HG03095 (cell line): Measurements from ENCODE around the gene MELTF.

ENCODE experiments used
- ATAC-seq: cut with Tn5 transposase; IDR thresholded peaks from one replicate; pipeline ENCODE4 v1.9.1; 2021; ENCODE audit warnings: moderate library complexity; ENCODE audit not compliant: unreplicated experiment

The MELTF gene

GRCh38 chr3:197010556-197011351 lies 18.9 kb downstream of the MELTF start:
- no peak for ATAC-seq

DNA sequence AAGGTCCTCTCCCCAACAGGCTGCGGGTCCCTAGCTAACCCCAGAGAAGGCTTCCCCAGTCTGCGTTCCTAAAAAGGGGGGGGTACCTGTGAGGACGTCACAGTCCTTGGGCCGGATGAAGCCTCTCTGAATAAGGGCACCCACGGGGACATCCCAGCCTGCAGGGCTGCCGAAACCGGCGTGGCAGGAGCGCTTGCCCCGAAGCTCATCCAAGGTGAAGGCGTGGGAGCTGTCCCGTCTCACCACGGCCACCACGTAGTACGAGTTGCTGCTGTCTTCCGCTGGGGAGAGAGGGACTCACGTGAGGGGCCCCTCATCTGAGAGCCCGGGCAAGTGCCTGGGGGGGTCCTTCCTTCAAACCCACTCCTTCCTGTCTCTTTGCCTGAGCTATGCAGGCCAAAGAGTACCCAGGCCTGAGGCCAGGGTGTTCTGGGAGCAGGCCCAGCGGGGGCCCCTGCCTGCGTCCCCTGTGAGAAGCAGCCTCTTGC lies 20.0 kb downstream of the MELTF start:
- ATAC-seq: no peak

DNA sequence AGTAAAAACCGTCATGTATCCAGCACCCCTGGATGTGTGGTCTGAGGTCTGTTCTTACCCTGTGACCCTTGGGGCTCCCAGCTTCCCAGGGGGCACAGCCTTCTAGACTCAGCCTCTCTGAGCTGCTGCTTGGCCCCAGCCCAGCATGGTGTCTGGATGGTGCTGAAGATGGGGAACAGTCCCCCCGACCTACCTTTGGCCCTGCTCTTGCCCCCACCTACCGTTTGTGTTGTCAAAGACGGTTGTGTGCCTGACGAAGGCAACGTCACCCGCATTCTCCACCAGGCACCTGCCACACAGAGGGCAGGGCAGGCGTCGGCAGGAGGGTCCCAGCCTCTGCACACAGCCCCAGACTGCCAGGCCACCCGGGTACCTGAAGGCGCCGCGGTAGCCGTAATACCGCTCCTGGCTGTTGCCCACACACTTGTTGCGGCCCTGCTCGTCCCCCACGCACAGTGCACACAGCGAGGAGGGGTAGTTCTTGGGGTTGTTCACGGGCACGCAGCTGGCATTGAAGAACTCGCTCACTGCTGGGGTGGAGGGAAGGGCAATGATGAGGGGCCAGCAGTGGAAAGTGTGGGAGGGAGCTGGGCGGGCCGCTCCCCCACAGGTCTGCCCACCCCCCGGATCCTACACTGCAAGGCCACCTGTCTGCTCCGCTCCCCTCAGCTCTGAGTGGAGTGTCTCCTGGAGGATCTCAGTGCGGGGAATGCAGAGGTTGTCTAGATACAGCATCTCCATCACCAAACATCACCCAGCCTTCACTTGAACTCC lies 21.0 kb downstream of the MELTF start:
- ATAC-seq: no peak

DNA sequence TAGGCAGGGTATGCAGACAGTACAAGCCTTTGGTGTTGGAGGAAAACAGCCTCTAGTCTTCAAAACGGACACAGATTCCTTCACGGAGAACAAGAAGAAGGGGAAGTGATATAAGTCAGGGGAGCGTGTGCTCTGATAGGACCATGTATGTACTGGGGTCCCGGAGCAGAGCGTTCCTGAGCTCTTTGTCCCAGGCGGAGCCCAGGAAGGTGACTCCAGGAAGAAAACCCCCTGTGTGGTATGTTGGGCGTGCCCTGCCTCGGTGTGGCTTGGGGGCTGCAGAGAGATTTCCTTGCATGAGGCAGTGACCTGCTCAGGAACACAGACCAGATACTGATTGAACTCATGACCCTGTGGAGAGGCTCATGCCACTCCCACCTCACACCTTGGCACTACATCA lies 21.7 kb downstream of the MELTF start:
- ATAC-seq: no peak

DNA sequence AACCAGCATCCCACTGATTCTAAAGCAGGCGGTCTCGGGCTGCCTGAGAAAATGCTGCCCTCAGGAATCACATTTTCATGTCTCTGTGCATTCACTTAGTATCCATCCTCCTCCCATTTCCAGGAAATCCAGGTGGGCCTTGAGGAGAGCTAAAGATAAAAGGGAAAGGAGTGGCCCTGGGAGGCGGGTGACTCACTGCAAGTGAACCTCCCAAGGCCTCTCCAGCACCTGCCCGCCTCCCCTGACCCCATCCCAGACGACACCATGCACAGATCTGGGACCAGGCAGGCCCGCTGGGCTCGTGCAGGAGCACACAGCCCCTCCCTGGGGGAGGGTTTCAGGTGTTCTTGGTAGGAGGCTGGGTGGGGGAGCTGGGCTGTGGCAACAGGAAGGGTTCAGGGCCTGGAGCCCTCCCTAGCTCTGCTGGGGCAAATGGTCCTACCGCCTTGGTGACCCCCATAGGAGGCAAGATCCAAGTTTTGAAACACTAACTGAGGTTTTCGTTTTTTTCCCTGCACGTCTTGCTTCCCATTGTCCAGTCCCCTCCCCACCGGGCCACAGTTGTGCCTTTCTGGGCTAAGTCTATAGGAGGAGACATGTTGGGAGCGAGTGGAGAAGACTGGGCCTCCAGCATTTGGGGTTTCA lies 22.2 kb downstream of the MELTF start:
- no peak for ATAC-seq

GRCh38 chr3:197006860-197007259 lies 22.8 kb downstream of the MELTF start:
- ATAC-seq: no peak

DNA sequence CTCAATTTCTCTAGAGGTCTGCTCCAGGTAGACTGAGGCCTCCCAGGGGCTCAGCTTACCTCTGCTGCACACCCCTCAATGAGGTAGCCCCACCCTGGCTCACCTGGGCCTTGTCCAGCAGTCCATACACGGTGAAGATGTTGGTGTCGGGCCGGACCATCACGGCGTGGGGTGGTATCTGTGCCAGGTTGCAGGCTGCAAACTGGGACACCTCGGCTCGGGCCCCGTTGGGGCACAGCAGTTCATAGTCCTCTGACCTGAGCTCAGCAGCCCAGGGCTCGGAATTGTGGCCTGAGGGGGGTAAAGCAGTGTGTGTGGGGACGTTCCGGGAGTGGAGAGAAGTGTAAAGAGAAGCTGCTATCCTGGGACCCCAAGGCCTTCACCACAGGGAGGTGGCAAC lies 23.2 kb downstream of the MELTF start:
- no peak for ATAC-seq

- ATAC-seq: no peak
Observed at GRCh38 chr3:197003461-197004385, 25.9 kb downstream of the MELTF start.

- ATAC-seq: peak; percentile 61
Observed at GRCh38 chr3:197002701-197003454, 26.7 kb downstream of the MELTF start.

- peak; percentile 16 for ATAC-seq
Observed at GRCh38 chr3:197001972-197002700, 27.5 kb downstream of the MELTF start.

- no peak for ATAC-seq
Observed at GRCh38 chr3:197001106-197001971, 28.3 kb downstream of the MELTF start.

GRCh38 chr3:197000211-197000610 lies 29.4 kb downstream of the MELTF start:
- ATAC-seq: no peak

- ATAC-seq: no peak
Observed at GRCh38 chr3:196998966-196999760, 30.5 kb downstream of the MELTF start.

DNA sequence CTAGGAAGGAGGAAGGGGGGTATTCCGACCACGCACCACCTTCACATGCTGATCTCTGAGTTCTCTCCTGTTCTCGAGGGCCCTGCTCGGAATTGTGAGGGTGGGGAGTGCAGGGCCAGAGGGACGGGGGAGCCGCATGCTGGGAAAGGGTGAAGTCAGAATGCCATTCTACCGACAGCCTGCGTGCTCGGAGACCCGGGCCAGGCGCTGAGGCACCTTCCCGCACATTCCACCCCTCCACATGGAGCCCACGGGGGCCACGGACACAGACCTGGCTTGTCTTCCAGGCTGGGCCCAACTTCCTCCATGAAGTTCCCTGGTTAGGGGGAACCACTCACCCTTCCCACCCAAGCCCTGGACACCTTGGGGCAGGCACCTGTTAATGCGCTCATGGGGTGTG lies 32.3 kb downstream of the MELTF start:
- no peak for ATAC-seq

DNA sequence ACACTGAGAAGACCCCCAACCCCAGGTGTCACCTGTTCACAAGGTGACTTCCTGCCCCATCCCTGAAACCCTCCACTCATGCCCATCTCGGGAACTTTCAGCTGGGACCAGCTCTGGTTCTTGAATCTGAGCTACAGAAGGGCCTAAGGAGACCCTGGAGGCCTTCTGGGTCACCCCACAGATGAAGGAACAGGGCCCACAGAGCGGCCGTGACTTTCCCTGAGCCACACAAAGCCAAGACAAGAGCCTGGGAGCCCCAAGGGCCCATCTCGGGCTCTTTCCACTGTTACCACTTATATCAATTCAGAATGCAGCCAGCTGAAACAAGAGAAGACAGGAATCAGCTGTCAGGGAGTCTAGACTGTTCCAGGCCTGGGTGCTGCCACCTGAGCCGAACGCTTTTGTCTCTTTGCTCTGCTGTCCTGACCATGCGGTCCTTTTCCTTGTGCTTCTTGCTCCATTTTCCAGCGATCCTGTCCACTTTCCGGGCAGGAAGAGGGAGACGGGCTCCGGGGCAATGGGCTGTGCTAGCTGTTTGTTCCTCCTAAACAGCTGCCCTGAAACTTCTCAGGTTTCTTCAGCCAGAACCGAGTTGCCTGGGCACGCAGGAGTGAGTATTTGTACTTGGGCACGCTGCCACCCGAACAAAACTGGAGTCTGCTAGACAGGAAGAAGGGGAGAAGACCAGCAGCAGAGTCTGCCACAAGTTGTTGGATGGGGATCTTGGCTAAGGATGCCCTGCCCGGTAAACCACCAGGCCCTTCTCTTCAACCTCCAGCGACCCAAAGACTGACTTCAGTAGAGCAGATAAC lies 33.0 kb downstream of the MELTF start:
- no peak for ATAC-seq

GRCh38 chr3:196995646-196996355 lies 33.8 kb downstream of the MELTF start:
- ATAC-seq: no peak
